ENCODE data around the gene INPP5J. TPM values are rescaled to one million over a fixed set of nuclear protein-coding genes. Genes with fewer than 3 reads are reported as not detected.

INPP5J gene
- total RNA-seq, 1 donor from 2014 or later = 4.6 TPM

GRCh38 chr22:31151872-31152271 is 29.1 kb downstream of the INPP5J start:
- Histone ChIP-seq H3K36me3 (no peaks in the 10 kb centered on the region), H3K4me3 (no peak overlapping the region), H3K9me3 (no peaks in the 10 kb centered on the region), H3K27ac (no peak overlapping the region), H3K4me1 (peaks cover 14% of the 10 kb centered on the region), H3K27me3 (ENCODE audit: low read depth) (no peaks in the 10 kb centered on the region)
- intact Hi-C loops (cut with DNase I) = no loop called here
- DNase-seq = no peak
- TF ChIP-seq, protein P1, sequence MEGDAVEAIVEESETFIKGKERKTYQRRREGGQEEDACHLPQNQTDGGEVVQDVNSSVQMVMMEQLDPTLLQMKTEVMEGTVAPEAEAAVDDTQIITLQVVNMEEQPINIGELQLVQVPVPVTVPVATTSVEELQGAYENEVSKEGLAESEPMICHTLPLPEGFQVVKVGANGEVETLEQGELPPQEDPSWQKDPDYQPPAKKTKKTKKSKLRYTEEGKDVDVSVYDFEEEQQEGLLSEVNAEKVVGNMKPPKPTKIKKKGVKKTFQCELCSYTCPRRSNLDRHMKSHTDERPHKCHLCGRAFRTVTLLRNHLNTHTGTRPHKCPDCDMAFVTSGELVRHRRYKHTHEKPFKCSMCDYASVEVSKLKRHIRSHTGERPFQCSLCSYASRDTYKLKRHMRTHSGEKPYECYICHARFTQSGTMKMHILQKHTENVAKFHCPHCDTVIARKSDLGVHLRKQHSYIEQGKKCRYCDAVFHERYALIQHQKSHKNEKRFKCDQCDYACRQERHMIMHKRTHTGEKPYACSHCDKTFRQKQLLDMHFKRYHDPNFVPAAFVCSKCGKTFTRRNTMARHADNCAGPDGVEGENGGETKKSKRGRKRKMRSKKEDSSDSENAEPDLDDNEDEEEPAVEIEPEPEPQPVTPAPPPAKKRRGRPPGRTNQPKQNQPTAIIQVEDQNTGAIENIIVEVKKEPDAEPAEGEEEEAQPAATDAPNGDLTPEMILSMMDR (IDR thresholded peaks at IDR 0.05) = no peak
- no peak for ATAC-seq

DNA sequence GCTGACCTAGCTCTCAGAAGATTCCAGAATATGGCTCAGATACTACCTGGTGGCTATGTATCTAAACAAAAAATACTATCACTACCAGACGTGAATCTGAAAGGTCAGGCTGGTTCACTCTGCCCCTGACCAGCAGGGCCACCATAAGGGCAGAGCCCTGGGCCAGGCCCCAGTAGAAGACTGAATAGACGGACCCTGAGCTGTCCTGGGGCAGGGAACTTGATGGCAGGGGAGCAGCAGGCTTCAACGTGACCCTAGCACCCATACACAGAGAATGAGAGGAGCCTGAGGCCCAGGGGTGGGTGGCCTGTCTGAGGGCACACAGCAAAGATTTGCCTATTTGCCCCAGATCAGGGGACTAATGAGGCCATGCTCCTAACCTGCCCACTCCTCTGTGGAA is 30.6 kb downstream of the INPP5J start:
- no peaks in the 10 kb centered on the region for H3K9me3 ChIP-seq
- no peaks in the 10 kb centered on the region for H3K36me3 ChIP-seq
- H3K4me3 ChIP-seq = no peak overlapping the region
- H3K27me3 ChIP-seq (ENCODE audit: low read depth) = no peaks in the 10 kb centered on the region
- TF ChIP-seq, protein P1 (IDR thresholded peaks at IDR 0.05) = no peak
- peaks cover 11% of the 10 kb centered on the region for H3K4me1 ChIP-seq
- intact Hi-C loops (cut with DNase I) = no loop called here
- no peak overlapping the region for H3K27ac ChIP-seq
- ATAC-seq (no peak), DNase-seq (no peak)

- no peak for ATAC-seq
- intact Hi-C loops (cut with DNase I) = no loop called here
- peak overlapping the region; percentile 53 for H3K27ac ChIP-seq
- no peak for DNase-seq
- peaks cover 5% of the 10 kb centered on the region for H3K4me1 ChIP-seq
- H3K27me3 ChIP-seq (ENCODE audit: low read depth) = no peaks in the 10 kb centered on the region
- TF ChIP-seq, protein P1 (IDR thresholded peaks at IDR 0.05) = no peak
- H3K4me3 ChIP-seq = no peak overlapping the region
- no peaks in the 10 kb centered on the region for H3K36me3 ChIP-seq
- H3K9me3 ChIP-seq = no peaks in the 10 kb centered on the region
These were observed 32.2 kb downstream of the INPP5J start for GRCh38 chr22:31154975-31155374.

DNA sequence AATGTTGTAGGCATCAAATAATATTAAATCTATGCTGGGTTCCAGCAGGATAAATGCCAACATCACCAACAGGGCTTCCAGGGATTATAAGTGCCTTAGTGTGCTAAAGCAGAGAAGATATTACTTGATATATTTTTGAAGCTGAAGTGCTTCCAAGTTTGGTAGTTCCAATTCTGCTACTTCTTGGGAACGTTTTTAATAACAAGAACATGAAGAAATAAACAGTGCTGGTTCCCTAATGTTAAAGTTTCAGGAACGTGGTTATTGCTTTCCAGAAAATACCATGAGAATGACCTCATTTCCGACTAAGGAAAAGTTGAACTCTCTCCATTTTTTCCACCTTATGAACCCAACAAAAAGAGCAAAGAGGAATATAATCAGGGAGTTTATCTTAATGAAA is 32.7 kb downstream of the INPP5J start:
- H3K27ac ChIP-seq = peak overlapping the region; percentile 53
- no peaks in the 10 kb centered on the region for H3K9me3 ChIP-seq
- H3K4me3 ChIP-seq = no peak overlapping the region
- DNase-seq (no peak), ATAC-seq (no peak)
- TF ChIP-seq, protein P1 (IDR thresholded peaks at IDR 0.05) = no peak
- no peaks in the 10 kb centered on the region for H3K27me3 ChIP-seq (ENCODE audit: low read depth)
- H3K4me1 ChIP-seq = peaks cover 5% of the 10 kb centered on the region
- intact Hi-C loops (cut with DNase I) = no loop called here
- H3K36me3 ChIP-seq = no peaks in the 10 kb centered on the region

DNA sequence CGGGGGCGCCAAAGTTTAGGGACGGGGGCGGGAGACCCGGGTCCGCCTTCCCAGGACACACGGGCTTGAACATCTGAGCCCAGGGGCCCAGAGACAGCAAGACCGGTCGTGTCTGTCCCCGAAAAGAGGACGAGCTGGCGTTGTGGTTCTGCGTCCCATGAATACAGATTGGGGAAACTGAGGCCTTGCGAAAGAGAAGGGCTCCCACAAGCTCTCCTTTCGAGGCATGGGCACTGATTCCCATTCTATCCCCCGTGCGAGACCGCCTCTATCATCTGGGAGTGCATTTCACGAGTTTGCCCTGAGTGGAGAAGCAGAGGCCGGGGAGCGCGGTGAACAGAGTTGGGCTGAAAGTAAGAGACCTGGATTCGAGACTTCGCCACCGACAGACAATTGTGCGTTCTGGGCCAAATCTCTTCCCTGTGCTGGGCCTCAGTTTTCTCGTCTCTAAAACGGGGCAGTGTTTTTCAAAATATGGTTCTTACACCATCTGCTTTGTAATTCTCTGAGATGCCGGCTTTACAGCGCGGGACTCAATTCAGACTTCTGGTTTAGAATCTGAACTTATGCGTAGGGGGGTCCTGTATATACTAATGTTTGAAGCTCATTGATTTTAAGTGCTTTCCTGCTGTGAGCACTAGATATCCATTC is 37.7 kb downstream of the INPP5J start:
- DNase-seq (no peak), ATAC-seq (peak; percentile 71 to 74)
- H3K36me3 ChIP-seq = peaks cover 22% of the 10 kb centered on the region
- intact Hi-C loops (cut with DNase I) = no loop called here
- peak overlapping the region; percentile 91 for H3K27ac ChIP-seq
- TF ChIP-seq, protein P1 (IDR thresholded peaks at IDR 0.05) = no peak
- no peaks in the 10 kb centered on the region for H3K9me3 ChIP-seq
- peaks cover 35% of the 10 kb centered on the region for H3K4me1 ChIP-seq
- no peaks in the 10 kb centered on the region for H3K27me3 ChIP-seq (ENCODE audit: low read depth)
- peak overlapping the region; percentile 87 for H3K4me3 ChIP-seq
